ENCODE results near the gene RC3H2. TPM values are rescaled to one million over a fixed set of nuclear protein-coding genes. Genes with fewer than 3 reads are reported as not detected.

RC3H2 gene
- total RNA-seq, 1 experiment from 2014 or later = 37.5 TPM

DNA sequence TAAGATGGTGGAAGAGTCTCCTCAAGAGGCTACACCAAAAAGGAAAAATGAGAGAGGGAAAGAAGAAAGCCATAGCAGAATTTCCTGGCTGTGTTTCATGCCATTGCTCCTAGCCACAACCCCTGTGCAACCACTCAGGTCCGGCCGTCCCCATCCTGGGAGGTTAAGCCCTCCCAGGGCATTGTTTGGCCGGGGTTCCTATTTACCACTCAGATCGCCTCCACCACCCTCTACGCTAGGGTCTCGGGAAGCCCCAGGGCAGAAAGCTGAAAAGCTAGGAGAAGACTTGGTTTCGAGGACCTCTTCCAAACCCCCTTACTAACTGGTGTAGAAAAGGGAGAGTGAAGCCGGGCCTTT is 715 bp downstream of the RC3H2 start:
- no peaks in the 10 kb centered on the region; the same call in none of the 2 replicates for H3K36me3 Mint-ChIP-seq
- ATAC-seq (peak; percentile 52), DNase-seq (ENCODE audit: low spot score) (peak; percentile 54)
- POLR2A ChIA-PET = interaction anchor here (0.5 to 1.7 kb wide), 6 partner anchors 9 to 36 kb away, joined by 3 to 14 read pairs (median 6); partner anchors contain the start of genes RABGAP1, ZBTB26 and ZBTB6
- H3K9me3 Mint-ChIP-seq = no peaks in the 10 kb centered on the region
- CTCF ChIA-PET = no interaction called here
- H3K27me3 Mint-ChIP-seq (ENCODE audit: low read depth) = no peaks in the 10 kb centered on the region
- H3K4me3 Mint-ChIP-seq = peak overlapping the region; percentile 85
- peak overlapping the region; percentile 57 for H3K27ac Mint-ChIP-seq
- TF ChIP-seq RORB (CRISPR knock-in tag; IDR thresholded peaks at IDR 0.05) (no peak), GRHL2 (CRISPR knock-in tag; IDR thresholded peaks at IDR 0.05; ENCODE audit: insufficient replicate concordance, severe bottlenecking) (no peak), GTF2I (CRISPR knock-in tag; conservative IDR thresholded peaks at IDR 0.05) (no peak), HMGA2 (CRISPR knock-in tag; IDR thresholded peaks at IDR 0.05) (0 out of 2 replicates have a peak, but pooled peaks have one; percentile 10), JUN (CRISPR knock-in tag; IDR thresholded peaks at IDR 0.05) (no peak)
- peaks cover 14% of the 10 kb centered on the region for H3K4me1 Mint-ChIP-seq

DNA sequence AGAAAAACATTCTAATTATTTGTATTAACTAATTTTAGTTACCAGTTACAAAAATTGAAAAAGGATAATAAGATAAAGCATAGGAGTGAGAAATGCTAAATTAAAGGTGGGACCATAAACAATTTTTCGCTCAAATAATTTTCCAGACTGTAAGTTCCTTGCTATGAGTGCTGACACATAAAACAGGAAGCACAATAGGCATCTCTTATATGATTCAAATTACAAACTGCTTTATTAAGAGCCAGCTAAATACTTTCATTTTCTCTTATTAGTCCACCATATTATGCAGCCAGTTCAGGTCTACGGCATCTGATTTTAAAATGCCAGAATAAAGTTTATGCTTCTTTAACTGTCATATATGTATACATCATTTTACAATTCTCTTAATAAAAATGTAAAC is 4.4 kb downstream of the RC3H2 start:
- Mint-ChIP-seq H3K4me1 (peaks cover 14% of the 10 kb centered on the region), H3K4me3 (no peak overlapping the region), H3K27me3 (ENCODE audit: low read depth) (no peaks in the 10 kb centered on the region), H3K27ac (no peak overlapping the region), H3K36me3 (peaks cover 8% of the 10 kb centered on the region), H3K9me3 (no peaks in the 10 kb centered on the region)
- TF ChIP-seq RORB (CRISPR knock-in tag; IDR thresholded peaks at IDR 0.05) = no peak
- no peak for TF ChIP-seq NR3C1 (CRISPR knock-in tag; conservative IDR thresholded peaks at IDR 0.05; ENCODE audit: low read depth)
- TF ChIP-seq MYBL2 (CRISPR knock-in tag; IDR thresholded peaks at IDR 0.05) = no peak
- TF ChIP-seq SMAD4 (CRISPR knock-in tag; IDR thresholded peaks at IDR 0.05) = no peak
- no peak for TF ChIP-seq PRRX2 (CRISPR knock-in tag; IDR thresholded peaks at IDR 0.05)
- TF ChIP-seq, protein P1, sequence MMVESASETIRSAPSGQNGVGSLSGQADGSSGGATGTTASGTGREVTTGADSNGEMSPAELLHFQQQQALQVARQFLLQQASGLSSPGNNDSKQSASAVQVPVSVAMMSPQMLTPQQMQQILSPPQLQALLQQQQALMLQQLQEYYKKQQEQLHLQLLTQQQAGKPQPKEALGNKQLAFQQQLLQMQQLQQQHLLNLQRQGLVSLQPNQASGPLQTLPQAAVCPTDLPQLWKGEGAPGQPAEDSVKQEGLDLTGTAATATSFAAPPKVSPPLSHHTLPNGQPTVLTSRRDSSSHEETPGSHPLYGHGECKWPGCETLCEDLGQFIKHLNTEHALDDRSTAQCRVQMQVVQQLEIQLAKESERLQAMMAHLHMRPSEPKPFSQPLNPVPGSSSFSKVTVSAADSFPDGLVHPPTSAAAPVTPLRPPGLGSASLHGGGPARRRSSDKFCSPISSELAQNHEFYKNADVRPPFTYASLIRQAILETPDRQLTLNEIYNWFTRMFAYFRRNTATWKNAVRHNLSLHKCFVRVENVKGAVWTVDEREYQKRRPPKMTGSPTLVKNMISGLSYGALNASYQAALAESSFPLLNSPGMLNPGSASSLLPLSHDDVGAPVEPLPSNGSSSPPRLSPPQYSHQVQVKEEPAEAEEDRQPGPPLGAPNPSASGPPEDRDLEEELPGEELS (CRISPR knock-in tag; IDR thresholded peaks at IDR 0.05) = no peak
- TF ChIP-seq, protein P2, sequence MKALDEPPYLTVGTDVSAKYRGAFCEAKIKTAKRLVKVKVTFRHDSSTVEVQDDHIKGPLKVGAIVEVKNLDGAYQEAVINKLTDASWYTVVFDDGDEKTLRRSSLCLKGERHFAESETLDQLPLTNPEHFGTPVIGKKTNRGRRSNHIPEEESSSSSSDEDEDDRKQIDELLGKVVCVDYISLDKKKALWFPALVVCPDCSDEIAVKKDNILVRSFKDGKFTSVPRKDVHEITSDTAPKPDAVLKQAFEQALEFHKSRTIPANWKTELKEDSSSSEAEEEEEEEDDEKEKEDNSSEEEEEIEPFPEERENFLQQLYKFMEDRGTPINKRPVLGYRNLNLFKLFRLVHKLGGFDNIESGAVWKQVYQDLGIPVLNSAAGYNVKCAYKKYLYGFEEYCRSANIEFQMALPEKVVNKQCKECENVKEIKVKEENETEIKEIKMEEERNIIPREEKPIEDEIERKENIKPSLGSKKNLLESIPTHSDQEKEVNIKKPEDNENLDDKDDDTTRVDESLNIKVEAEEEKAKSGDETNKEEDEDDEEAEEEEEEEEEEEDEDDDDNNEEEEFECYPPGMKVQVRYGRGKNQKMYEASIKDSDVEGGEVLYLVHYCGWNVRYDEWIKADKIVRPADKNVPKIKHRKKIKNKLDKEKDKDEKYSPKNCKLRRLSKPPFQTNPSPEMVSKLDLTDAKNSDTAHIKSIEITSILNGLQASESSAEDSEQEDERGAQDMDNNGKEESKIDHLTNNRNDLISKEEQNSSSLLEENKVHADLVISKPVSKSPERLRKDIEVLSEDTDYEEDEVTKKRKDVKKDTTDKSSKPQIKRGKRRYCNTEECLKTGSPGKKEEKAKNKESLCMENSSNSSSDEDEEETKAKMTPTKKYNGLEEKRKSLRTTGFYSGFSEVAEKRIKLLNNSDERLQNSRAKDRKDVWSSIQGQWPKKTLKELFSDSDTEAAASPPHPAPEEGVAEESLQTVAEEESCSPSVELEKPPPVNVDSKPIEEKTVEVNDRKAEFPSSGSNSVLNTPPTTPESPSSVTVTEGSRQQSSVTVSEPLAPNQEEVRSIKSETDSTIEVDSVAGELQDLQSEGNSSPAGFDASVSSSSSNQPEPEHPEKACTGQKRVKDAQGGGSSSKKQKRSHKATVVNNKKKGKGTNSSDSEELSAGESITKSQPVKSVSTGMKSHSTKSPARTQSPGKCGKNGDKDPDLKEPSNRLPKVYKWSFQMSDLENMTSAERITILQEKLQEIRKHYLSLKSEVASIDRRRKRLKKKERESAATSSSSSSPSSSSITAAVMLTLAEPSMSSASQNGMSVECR (CRISPR knock-in tag; IDR thresholded peaks at IDR 0.05; ENCODE audit: borderline replicate concordance) = no peak
- DNase-seq (ENCODE audit: low spot score) = no peak
- ChIA-PET CTCF (no interaction called here), POLR2A (interaction anchor here (0.7 kb wide), 1 partner anchor 82 kb away, joined by 9 read pairs; no protein-coding TSS in a partner anchor)
- ATAC-seq = no peak

DNA sequence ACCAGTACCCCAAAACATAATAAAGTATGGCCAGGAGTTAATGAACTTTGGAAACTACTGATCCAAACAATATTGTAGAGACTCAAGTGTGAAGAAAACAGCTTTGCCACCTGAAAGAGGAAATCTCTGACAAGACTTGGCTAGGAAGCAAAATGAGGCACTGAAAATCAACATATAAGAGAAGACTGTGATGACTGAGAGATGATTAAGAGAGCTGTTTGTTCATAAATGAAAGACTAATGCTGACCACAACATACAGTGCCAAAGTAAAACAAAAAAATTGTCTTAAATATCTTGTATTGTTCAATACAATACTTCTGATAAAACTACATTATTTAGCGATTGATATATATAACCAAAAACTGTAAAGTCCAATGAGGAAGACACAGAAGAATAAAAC is 7.2 kb downstream of the RC3H2 start:
- ATAC-seq (no peak), DNase-seq (ENCODE audit: low spot score) (no peak)
- POLR2A ChIA-PET = no interaction called here
- Mint-ChIP-seq H3K27ac (no peak overlapping the region), H3K36me3 (peaks cover 24% of the 10 kb centered on the region), H3K4me3 (no peak overlapping the region), H3K9me3 (no peaks in the 10 kb centered on the region), H3K4me1 (no peaks in the 10 kb centered on the region), H3K27me3 (ENCODE audit: low read depth) (no peaks in the 10 kb centered on the region)
- CTCF ChIA-PET = no interaction called here
- TF ChIP-seq, protein P3, sequence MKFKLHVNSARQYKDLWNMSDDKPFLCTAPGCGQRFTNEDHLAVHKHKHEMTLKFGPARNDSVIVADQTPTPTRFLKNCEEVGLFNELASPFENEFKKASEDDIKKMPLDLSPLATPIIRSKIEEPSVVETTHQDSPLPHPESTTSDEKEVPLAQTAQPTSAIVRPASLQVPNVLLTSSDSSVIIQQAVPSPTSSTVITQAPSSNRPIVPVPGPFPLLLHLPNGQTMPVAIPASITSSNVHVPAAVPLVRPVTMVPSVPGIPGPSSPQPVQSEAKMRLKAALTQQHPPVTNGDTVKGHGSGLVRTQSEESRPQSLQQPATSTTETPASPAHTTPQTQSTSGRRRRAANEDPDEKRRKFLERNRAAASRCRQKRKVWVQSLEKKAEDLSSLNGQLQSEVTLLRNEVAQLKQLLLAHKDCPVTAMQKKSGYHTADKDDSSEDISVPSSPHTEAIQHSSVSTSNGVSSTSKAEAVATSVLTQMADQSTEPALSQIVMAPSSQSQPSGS (CRISPR knock-in tag; IDR thresholded peaks at IDR 0.05; ENCODE audit: borderline replicate concordance, low read depth) = no peak
- TF ChIP-seq, protein P4, sequence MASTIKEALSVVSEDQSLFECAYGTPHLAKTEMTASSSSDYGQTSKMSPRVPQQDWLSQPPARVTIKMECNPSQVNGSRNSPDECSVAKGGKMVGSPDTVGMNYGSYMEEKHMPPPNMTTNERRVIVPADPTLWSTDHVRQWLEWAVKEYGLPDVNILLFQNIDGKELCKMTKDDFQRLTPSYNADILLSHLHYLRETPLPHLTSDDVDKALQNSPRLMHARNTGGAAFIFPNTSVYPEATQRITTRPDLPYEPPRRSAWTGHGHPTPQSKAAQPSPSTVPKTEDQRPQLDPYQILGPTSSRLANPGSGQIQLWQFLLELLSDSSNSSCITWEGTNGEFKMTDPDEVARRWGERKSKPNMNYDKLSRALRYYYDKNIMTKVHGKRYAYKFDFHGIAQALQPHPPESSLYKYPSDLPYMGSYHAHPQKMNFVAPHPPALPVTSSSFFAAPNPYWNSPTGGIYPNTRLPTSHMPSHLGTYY (CRISPR knock-in tag; IDR thresholded peaks at IDR 0.05) = no peak
- TF ChIP-seq, protein P2 (CRISPR knock-in tag; IDR thresholded peaks at IDR 0.05; ENCODE audit: borderline replicate concordance) = no peak
- TF ChIP-seq, protein P5, sequence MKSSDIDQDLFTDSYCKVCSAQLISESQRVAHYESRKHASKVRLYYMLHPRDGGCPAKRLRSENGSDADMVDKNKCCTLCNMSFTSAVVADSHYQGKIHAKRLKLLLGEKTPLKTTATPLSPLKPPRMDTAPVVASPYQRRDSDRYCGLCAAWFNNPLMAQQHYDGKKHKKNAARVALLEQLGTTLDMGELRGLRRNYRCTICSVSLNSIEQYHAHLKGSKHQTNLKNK (CRISPR knock-in tag; IDR thresholded peaks at IDR 0.05) = no peak
- TF ChIP-seq RELA (CRISPR knock-in tag; IDR thresholded peaks at IDR 0.05; ENCODE audit: borderline replicate concordance) = no peak

Measured in WTC11 (cell line).